GM21447 (cell line): ENCODE data around the gene WNT9A.
"Not testable (repeated sequence)": the region's sequence is repeated elsewhere in the genome, so short reads cannot be mapped to it uniquely, and the experiment has no call there.

ENCODE experiments used
- ATAC-seq: cut with Tn5 transposase; IDR thresholded peaks from one replicate; pipeline ENCODE4 v1.9.1; 2021; ENCODE audit not compliant: unreplicated experiment

WNT9A gene

GRCh38 chr1:227888404-227889046 lies 59.2 kb downstream of the WNT9A start:
- ATAC-seq: no peak

- no peak for ATAC-seq
Measured at GRCh38 chr1:227887697-227888403, 59.9 kb downstream of the WNT9A start.

GRCh38 chr1:227886993-227887696 lies 60.6 kb downstream of the WNT9A start:
- no peak for ATAC-seq

GRCh38 chr1:227886503-227886961 lies 61.2 kb downstream of the WNT9A start:
- ATAC-seq: no peak

GRCh38 chr1:227885648-227886502 lies 61.9 kb downstream of the WNT9A start:
- ATAC-seq: no peak

GRCh38 chr1:227885135-227885647 lies 62.5 kb downstream of the WNT9A start:
- no peak for ATAC-seq

- no peak for ATAC-seq
Measured at GRCh38 chr1:227884370-227885134, 63.2 kb downstream of the WNT9A start.

- ATAC-seq: no peak
Measured at GRCh38 chr1:227883641-227884301, 64.0 kb downstream of the WNT9A start.

- no peak for ATAC-seq
Measured at GRCh38 chr1:227883073-227883520, 64.6 kb downstream of the WNT9A start.

GRCh38 chr1:227880342-227880924 lies 67.3 kb downstream of the WNT9A start:
- ATAC-seq: no peak

- ATAC-seq: not testable (repeated sequence)
Measured at GRCh38 chr1:227877810-227878209, 69.9 kb downstream of the WNT9A start.

GRCh38 chr1:227871892-227872291 lies 75.8 kb downstream of the WNT9A start:
- ATAC-seq: not testable (repeated sequence)

- ATAC-seq: no peak
Measured at GRCh38 chr1:227870366-227870765, 77.4 kb downstream of the WNT9A start.

GRCh38 chr1:227869851-227870305 lies 77.9 kb downstream of the WNT9A start:
- ATAC-seq: no peak

GRCh38 chr1:227869279-227869842 lies 78.4 kb downstream of the WNT9A start:
- ATAC-seq: no peak
